ENCODE data around the gene USP7. TPM values are rescaled to one million over a fixed set of nuclear protein-coding genes. Genes with fewer than 3 reads are reported as not detected.

USP7 gene
- 100 to 1,000 TPM; 165 to 198 TPM for total RNA-seq

GRCh38 chr16:8963821-8964441 lies at the start of gene USP7:
Gene USP7 (minus strand): TSS chr16:8963906. CDS start chr16:8963285, 621 bp downstream.
- ChIA-PET CTCF (interaction anchor here (0.6 to 1.6 kb wide), 3 partner anchors 8 to 127 kb away, joined by 3 to 5 read pairs (median 3); partner anchors contain the start of gene HAPSTR1), POLR2A (interaction anchor here (0.6 to 1.5 kb wide), 4 partner anchors 95 to 133 kb away, joined by 3 to 6 read pairs (median 4); partner anchors contain the start of genes CARHSP1 and HAPSTR1)
- peaks cover 34% of the 10 kb centered on the region for H3K4me1 Mint-ChIP-seq
- H3K27ac Mint-ChIP-seq = peak within 1 kb of the TSS; percentile 94
- intact Hi-C loops (cut with DNase I, micrococcal nuclease) = loop anchor here (1.0 to 10.0 kb wide), 10 partner anchors 42 to 1981 kb away; partner anchors contain the start of genes ABAT (in 1 of the 2), CARHSP1 (in 1 of the 2), CLEC16A (in 1 of the 2) and DEXI (in 1 of the 2)
- ATAC-seq = peak; percentile 91
- peaks cover 12% of the 10 kb centered on the region for H3K36me3 Mint-ChIP-seq (ENCODE audit: low read depth)
- no peaks in the 10 kb centered on the region for H3K9me3 Mint-ChIP-seq (ENCODE audit: low read depth)
- peak within 1 kb of the TSS; percentile 95 for H3K4me3 Mint-ChIP-seq
- H3K27me3 Mint-ChIP-seq = peaks cover 2% of the 10 kb centered on the region
- peak; percentile 97 for DNase-seq

GRCh38 chr16:9013508-9013864 lies 49.8 kb upstream of the USP7 start:
- Mint-ChIP-seq H3K27ac (no peak overlapping the region), H3K27me3 (peaks cover 12% of the 10 kb centered on the region), H3K4me1 (peaks cover 4% of the 10 kb centered on the region), H3K9me3 (ENCODE audit: low read depth) (peaks cover 6% of the 10 kb centered on the region), H3K4me3 (no peak overlapping the region), H3K36me3 (ENCODE audit: low read depth) (peaks cover 5% of the 10 kb centered on the region)
- ATAC-seq (no peak), DNase-seq (no peak)
- POLR2A ChIA-PET = interaction anchor here (1.7 kb wide), 1 partner anchor 78 kb away, joined by 5 read pairs; the partner anchor contains the start of gene HAPSTR1
- intact Hi-C loops (cut with DNase I, micrococcal nuclease) = no loop called here
- CTCF ChIA-PET = interaction anchor here (0.6 to 2.2 kb wide), 4 partner anchors 13 to 301 kb away, joined by 3 to 6 read pairs (median 4); no protein-coding TSS in a partner anchor

GRCh38 chr16:9012848-9013507 lies 49.3 kb upstream of the USP7 start:
- Mint-ChIP-seq H3K27me3 (peaks cover 15% of the 10 kb centered on the region), H3K4me1 (peaks cover 4% of the 10 kb centered on the region), H3K27ac (no peak overlapping the region), H3K9me3 (ENCODE audit: low read depth) (peaks cover 6% of the 10 kb centered on the region), H3K36me3 (ENCODE audit: low read depth) (peaks cover 5% of the 10 kb centered on the region), H3K4me3 (no peak overlapping the region)
- ChIA-PET CTCF (interaction anchor here (0.6 to 2.2 kb wide), 4 partner anchors 12 to 356 kb away, joined by 3 to 6 read pairs (median 4); no protein-coding TSS in a partner anchor), POLR2A (interaction anchor here (1.7 kb wide), 1 partner anchor 78 kb away, joined by 5 read pairs; the partner anchor contains the start of gene HAPSTR1)
- ATAC-seq (no peak), DNase-seq (peak; percentile 33)
- intact Hi-C loops (cut with DNase I, micrococcal nuclease) = no loop called here

GRCh38 chr16:9012330-9012729 lies 48.6 kb upstream of the USP7 start:
- CTCF ChIA-PET = interaction anchor here (0.5 kb wide), 1 partner anchor 21 kb away, joined by 4 read pairs; no protein-coding TSS in a partner anchor
- H3K4me3 Mint-ChIP-seq = no peak overlapping the region

GRCh38 chr16:9008601-9009260 lies 45.0 kb upstream of the USP7 start:
- intact Hi-C loops (cut with DNase I, micrococcal nuclease) = loop anchor here (1.0 to 10.0 kb wide), 6 partner anchors 72 to 441 kb away; no protein-coding TSS in a partner anchor
- DNase-seq = peak; percentile 84
- ATAC-seq = peak; percentile 96
- no peaks in the 10 kb centered on the region for H3K36me3 Mint-ChIP-seq (ENCODE audit: low read depth)
- ChIA-PET CTCF (interaction anchor here (0.6 to 3.8 kb wide), 38 partner anchors 10 to 1007 kb away, joined by 3 to 27 read pairs (median 3); no protein-coding TSS in a partner anchor), POLR2A (interaction anchor here (0.6 to 0.7 kb wide), 2 partner anchors 427 to 1915 kb away, joined by 5 to 7 read pairs; no protein-coding TSS in a partner anchor)
- H3K27ac Mint-ChIP-seq = no peak overlapping the region
- no peaks in the 10 kb centered on the region for H3K9me3 Mint-ChIP-seq (ENCODE audit: low read depth)
- H3K27me3 Mint-ChIP-seq = peaks cover 10% of the 10 kb centered on the region
- peaks cover 4% of the 10 kb centered on the region for H3K4me1 Mint-ChIP-seq
- H3K4me3 Mint-ChIP-seq = no peak overlapping the region

More at GRCh38 chr16:9012330-9012729, 48.6 kb upstream of the USP7 start:
- H3K27me3 Mint-ChIP-seq = peaks cover 15% of the 10 kb centered on the region
- H3K4me1 Mint-ChIP-seq = peaks cover 4% of the 10 kb centered on the region
- intact Hi-C loops (cut with DNase I, micrococcal nuclease) = no loop called here
- POLR2A ChIA-PET = interaction anchor here (1.7 kb wide), 1 partner anchor 79 kb away, joined by 5 read pairs; the partner anchor contains the start of gene HAPSTR1
- peaks cover 6% of the 10 kb centered on the region for H3K9me3 Mint-ChIP-seq (ENCODE audit: low read depth)
- DNase-seq (no peak), ATAC-seq (no peak)
- no peak overlapping the region for H3K27ac Mint-ChIP-seq
- peaks cover 5% of the 10 kb centered on the region for H3K36me3 Mint-ChIP-seq (ENCODE audit: low read depth)

GRCh38 chr16:9007177-9007794 lies 43.6 kb upstream of the USP7 start:
- no peaks in the 10 kb centered on the region for H3K36me3 Mint-ChIP-seq (ENCODE audit: low read depth)
- no peaks in the 10 kb centered on the region for H3K9me3 Mint-ChIP-seq (ENCODE audit: low read depth)
- intact Hi-C loops (cut with DNase I, micrococcal nuclease) = loop anchor here in 1 of 2 experiments (5.0 to 10.0 kb wide), 2 partner anchors 85 to 352 kb away; no protein-coding TSS in a partner anchor
- DNase-seq = no peak
- POLR2A ChIA-PET = no interaction called here
- CTCF ChIA-PET = interaction anchor here (0.6 to 3.8 kb wide), 6 partner anchors 57 to 151 kb away, joined by 3 to 27 read pairs (median 4); no protein-coding TSS in a partner anchor
- no peak for ATAC-seq
- peaks cover 10% of the 10 kb centered on the region for H3K27me3 Mint-ChIP-seq
- no peak overlapping the region for H3K27ac Mint-ChIP-seq
- H3K4me1 Mint-ChIP-seq = peaks cover 4% of the 10 kb centered on the region
- no peak overlapping the region for H3K4me3 Mint-ChIP-seq

GRCh38 chr16:9004183-9004582 lies 40.5 kb upstream of the USP7 start:
- DNase-seq (no peak), ATAC-seq (no peak)
- H3K9me3 Mint-ChIP-seq (ENCODE audit: low read depth) = no peaks in the 10 kb centered on the region
- H3K27ac Mint-ChIP-seq = no peak overlapping the region
- peaks cover 6% of the 10 kb centered on the region for H3K27me3 Mint-ChIP-seq
- H3K4me3 Mint-ChIP-seq = no peak overlapping the region
- ChIA-PET POLR2A (interaction anchor here (0.7 kb wide), 1 partner anchor 87 kb away, joined by 4 read pairs; the partner anchor contains the start of gene HAPSTR1), CTCF (interaction anchor here (0.6 kb wide), 1 partner anchor 38 kb away, joined by 4 read pairs; no protein-coding TSS in a partner anchor)
- H3K36me3 Mint-ChIP-seq (ENCODE audit: low read depth) = no peaks in the 10 kb centered on the region
- peaks cover 4% of the 10 kb centered on the region for H3K4me1 Mint-ChIP-seq
- intact Hi-C loops (cut with DNase I, micrococcal nuclease) = loop anchor here in 1 of 2 experiments (10.0 kb wide), 1 partner anchor 349 kb away; no protein-coding TSS in a partner anchor

- ATAC-seq = no peak
- Mint-ChIP-seq H3K36me3 (ENCODE audit: low read depth) (no peaks in the 10 kb centered on the region), H3K27me3 (peaks cover 3% of the 10 kb centered on the region), H3K4me3 (no peak overlapping the region), H3K27ac (no peak overlapping the region), H3K4me1 (peaks cover 2% of the 10 kb centered on the region), H3K9me3 (ENCODE audit: low read depth) (no peaks in the 10 kb centered on the region)
- DNase-seq = no peak
- intact Hi-C loops (cut with DNase I, micrococcal nuclease) = loop anchor here in 1 of 2 experiments (10.0 kb wide), 1 partner anchor 349 kb away; no protein-coding TSS in a partner anchor
- POLR2A ChIA-PET = interaction anchor here (0.7 kb wide), 1 partner anchor 88 kb away, joined by 4 read pairs; the partner anchor contains the start of gene HAPSTR1
- CTCF ChIA-PET = interaction anchor here (0.6 kb wide), 1 partner anchor 39 kb away, joined by 4 read pairs; no protein-coding TSS in a partner anchor
Observed at GRCh38 chr16:9003763-9004162, 40.1 kb upstream of the USP7 start.

- CTCF ChIA-PET = no interaction called here
- ATAC-seq = no peak
- H3K4me3 Mint-ChIP-seq = no peak overlapping the region
- no peaks in the 10 kb centered on the region for H3K36me3 Mint-ChIP-seq (ENCODE audit: low read depth)
- POLR2A ChIA-PET = interaction anchor here (0.7 kb wide), 1 partner anchor 88 kb away, joined by 4 read pairs; the partner anchor contains the start of gene HAPSTR1
- no peak overlapping the region for H3K27ac Mint-ChIP-seq
- peaks cover 1% of the 10 kb centered on the region for H3K27me3 Mint-ChIP-seq
- no peaks in the 10 kb centered on the region for H3K9me3 Mint-ChIP-seq (ENCODE audit: low read depth)
- intact Hi-C loops (cut with DNase I, micrococcal nuclease) = loop anchor here in 1 of 2 experiments (10.0 kb wide), 1 partner anchor 349 kb away; no protein-coding TSS in a partner anchor
- H3K4me1 Mint-ChIP-seq = no peaks in the 10 kb centered on the region
- no peak for DNase-seq
Observed at GRCh38 chr16:9003322-9003721, 39.6 kb upstream of the USP7 start.

GRCh38 chr16:9002042-9002441 lies 38.3 kb upstream of the USP7 start:
- H3K4me1 Mint-ChIP-seq = no peaks in the 10 kb centered on the region
- H3K27ac Mint-ChIP-seq = no peak overlapping the region
- ATAC-seq (no peak), DNase-seq (no peak)
- no peaks in the 10 kb centered on the region for H3K27me3 Mint-ChIP-seq
- no peaks in the 10 kb centered on the region for H3K36me3 Mint-ChIP-seq (ENCODE audit: low read depth)
- intact Hi-C loops (cut with DNase I, micrococcal nuclease) = loop anchor here in 1 of 2 experiments (10.0 kb wide), 1 partner anchor 347 kb away; no protein-coding TSS in a partner anchor
- ChIA-PET CTCF (interaction anchor here (0.6 to 1.0 kb wide), 2 partner anchors 9 to 19 kb away, joined by 3 to 4 read pairs; no protein-coding TSS in a partner anchor), POLR2A (no interaction called here)
- no peaks in the 10 kb centered on the region for H3K9me3 Mint-ChIP-seq (ENCODE audit: low read depth)
- no peak overlapping the region for H3K4me3 Mint-ChIP-seq

Data from activated CD4-positive, alpha-beta T cell treated with anti-CD3 and anti-CD28 coated beads for 36 hours (primary cell).